Endothelial cell of hepatic sinusoid (primary cell): ENCODE data around the gene GIMD1.
"Not testable (repeated sequence)": the region's sequence is repeated elsewhere in the genome, so short reads cannot be mapped to it uniquely, and the experiment has no call there.

Experiments used
- in situ Hi-C: cut with HindIII; loops from 2 replicates; pipeline ENCODE4 v1.10.0; 2017; ENCODE audit warnings: low sequenced_read_pairs

The GIMD1 gene

GRCh38 chr4:106368678-106369077 is at the start of gene GIMD1:
GIMD1 (minus strand) TSS chr4:106368778; CDS start chr4:106367435, 1,343 bp downstream.
- in situ Hi-C loops, result no loop called here

DNA sequence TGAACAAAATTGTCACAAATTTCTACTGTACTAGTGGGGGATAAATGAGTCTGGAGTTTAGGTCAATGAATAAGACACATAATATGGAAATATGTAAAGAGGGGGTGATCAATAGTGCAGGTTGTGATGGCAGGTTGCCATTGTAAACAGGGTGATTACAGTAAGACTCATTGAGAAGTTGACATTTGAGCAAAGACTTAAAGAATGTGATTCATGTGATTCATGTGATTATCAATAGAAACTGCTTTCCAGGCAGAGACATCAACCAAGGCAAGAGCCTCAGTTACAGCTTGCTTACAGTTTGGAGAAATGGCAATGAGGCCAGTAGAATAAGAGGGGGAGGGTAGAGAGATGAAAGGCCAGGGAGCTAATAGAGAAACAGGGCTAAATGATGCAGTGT is 45.8 kb upstream of the GIMD1 start:
- in situ Hi-C loops, result no loop called here

DNA sequence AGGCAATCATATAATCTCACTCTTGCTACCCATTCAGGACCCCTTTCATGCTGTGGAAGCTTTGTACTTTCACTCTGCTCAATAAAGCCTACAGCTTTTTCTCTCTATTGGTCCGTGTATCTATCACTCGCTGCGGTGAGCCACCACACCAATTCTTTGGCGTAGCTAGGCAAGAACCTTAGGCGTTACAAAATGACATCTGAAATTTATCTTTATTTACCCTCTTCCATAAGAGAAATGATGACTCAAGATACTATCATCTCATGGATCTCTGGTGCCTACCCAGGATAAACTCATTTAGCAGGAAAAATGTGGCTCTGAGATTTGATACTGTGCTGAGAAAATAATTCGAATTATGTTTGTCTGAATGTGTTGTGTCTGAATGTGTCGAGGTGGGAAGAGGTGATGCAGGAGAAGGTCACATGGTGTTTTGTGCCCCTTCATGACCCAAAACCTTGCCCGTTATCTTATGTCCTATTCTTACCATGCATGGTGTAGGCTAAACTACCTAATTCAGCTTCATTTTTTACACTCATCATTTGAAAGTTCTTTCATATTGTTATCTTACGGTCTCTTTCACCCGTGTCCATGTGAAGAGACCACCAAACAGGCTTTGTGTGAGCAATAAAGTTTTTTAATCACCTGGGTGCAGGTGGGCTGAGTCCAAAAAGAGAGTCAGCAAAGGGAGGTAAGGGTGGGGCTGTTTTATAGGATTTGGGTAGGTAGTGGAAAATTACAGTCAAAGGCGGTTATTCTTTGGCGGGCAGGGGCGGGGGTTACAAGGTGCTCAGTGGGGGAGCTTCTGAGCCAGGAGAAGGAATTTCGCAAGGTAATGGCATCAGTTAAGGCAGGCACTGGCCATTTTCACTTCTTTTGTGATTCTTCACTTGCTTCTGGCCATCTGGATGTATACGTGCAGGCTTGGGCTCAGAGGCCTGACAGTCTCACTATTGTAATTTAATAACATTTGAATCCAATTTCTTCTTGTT is 41.6 kb upstream of the GIMD1 start:
- in situ Hi-C loops, result no loop called here

DNA sequence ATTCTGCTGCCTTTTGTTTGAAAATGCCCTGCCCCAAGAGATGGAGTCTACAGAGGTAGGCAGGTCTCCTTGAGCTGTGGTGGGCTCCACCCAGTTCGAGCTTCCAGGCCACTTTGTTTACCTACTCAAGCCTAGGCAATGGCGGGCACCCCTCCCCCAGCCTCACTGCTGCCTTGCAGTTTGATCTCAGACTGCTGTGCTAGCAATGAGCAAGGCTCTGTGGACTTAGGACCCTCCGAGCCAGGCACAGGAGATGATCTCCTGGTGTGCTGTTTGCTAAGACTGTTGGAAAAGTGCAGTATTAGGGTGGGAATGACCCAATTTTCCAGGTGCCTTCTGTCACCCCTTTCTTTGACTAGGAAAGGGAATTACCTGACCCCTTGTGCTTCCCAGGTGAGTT is 39.4 kb upstream of the GIMD1 start:
- in situ Hi-C loops, result not testable (repeated sequence)

DNA sequence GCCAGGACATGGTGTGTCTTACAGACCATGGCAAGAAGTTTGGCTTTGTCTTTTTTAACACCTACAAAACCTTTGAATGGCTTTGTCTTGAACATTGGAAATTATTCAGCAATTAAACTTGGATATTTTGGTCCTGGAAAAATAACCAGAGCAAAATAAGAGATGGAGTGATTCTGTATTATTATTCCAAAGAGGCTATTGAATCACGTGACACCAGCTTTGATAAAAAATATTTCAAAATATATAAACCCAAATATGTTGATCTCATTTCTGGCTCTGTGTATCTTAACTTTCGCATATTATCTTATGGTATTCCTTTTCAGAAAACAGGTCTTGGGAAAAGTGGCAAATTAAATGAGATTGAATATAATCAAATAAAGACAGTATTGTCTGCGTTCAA is 32.6 kb upstream of the GIMD1 start:
- in situ Hi-C loops, result no loop called here

DNA sequence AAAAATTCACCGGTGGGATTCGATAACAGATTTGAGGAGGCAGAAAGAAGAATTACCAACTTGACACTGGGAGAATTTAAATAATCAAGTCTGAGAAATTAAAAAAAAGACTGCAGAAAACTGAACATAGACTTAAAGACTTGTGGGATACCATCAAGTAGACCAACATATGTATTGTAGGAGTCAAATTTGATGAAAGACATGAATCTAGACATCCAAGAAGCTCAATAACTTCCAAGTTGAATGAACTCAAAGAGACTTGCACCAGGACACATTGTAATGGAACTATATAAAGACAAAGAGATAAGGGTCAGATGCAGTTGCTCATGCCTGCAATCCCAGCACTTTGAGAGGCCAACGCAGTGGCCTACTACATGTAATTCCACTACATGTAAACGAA is 30.3 kb upstream of the GIMD1 start:
- in situ Hi-C loops, result not testable (repeated sequence)

- in situ Hi-C loops, result no loop called here
Measured at GRCh38 chr4:106395582-106395981, 27.0 kb upstream of the GIMD1 start.

- in situ Hi-C loops, result no loop called here
Measured at GRCh38 chr4:106385853-106386393, 17.3 kb upstream of the GIMD1 start.

- in situ Hi-C loops, result no loop called here
Measured at GRCh38 chr4:106384878-106385277, 16.3 kb upstream of the GIMD1 start.

GRCh38 chr4:106380179-106380578 is 11.6 kb upstream of the GIMD1 start:
- in situ Hi-C loops, result no loop called here

GRCh38 chr4:106373026-106373425 is 4.4 kb upstream of the GIMD1 start:
- in situ Hi-C loops, result no loop called here

- in situ Hi-C loops, result no loop called here
Measured at GRCh38 chr4:106371161-106371560, 2.6 kb upstream of the GIMD1 start.

GRCh38 chr4:106370214-106370613 is 1.6 kb upstream of the GIMD1 start:
- in situ Hi-C loops, result no loop called here

DNA sequence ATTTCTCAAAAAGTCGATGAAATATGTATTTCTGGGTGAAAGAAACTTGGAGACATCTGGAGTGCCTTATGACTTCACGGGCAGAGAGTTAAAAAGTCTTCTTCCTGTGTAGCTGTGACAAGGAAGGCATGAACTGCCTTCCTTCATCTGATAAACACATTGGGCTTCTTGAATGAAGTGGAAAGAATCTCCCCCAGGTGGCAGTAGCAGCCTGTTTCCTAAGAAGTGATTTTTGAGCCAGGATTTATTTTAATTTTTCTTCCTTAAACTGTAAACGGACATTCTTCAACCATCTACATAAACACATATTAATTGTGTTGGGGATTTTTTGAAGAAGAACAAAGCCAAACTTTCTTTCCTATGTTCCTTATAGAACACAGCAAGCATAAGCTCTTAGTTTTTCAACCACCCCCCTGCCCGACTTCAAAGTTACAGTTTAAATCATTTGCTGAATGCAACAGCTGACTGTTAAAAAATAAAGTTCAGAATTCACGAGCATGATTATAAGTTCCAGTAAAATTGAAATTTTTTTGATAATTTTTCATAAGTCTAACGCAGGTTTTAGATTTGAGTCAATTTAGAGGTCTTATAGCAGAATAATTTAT is 980 bp upstream of the GIMD1 start:
- in situ Hi-C loops, result no loop called here

- in situ Hi-C loops, result no loop called here
Measured at GRCh38 chr4:106367072-106367471, 1.5 kb downstream of the GIMD1 start.

DNA sequence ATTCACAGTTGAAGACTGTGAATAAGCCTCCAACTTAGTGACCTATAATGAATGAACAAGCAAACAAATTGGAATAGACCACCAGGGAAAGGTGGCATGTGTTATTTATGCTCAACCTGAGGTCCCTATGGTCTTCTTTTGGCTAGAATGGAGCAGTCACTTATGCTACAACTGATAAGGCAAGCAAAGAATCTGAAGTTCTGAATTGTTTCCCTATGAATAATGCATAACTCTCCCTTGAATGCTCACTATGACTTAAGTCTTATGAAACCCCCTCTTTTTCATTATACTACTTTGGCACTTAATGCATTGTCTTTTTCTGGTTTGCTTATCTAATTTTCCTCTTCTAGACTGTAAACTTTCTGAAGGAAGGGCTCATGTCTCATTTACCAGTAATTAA is 2.6 kb downstream of the GIMD1 start:
- in situ Hi-C loops, result no loop called here

DNA sequence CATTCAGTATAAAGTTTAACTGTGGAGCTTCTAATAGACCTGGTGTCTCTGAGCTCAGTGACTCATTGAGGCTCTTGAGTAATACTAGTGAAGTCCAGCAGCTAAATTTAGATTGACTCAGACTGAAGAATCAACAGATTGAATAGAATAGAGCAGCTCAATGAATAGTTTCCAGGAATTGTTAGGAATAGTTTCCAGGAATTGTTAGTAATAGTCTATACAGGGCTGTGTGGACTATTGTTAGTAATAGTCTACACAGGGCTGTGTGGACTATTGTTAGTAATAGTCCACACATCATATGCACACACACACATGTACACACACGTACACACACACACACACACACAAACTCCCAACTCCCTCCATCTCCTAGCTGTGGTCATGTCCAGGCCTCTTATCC is 3.0 kb downstream of the GIMD1 start:
- in situ Hi-C loops, result no loop called here

DNA sequence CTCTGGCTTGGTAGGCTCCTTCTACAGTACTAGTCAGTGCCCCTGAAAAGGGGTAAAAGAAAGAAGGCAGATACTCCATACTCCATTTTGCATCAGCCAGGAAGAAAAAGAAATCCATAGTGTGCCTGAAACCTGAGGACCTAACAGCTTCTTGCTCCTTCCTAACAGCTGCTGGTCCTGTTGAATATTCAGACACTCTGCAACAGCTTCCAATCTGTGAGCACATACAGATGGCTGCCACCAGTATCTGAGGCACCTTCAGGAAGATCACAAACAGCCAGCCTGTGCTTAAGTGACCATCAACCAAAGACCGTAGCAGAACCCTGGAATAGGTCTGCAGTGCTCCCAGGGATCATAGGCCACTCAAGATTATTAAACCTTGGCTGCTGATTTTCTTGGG is 4.3 kb downstream of the GIMD1 start:
- in situ Hi-C loops, result no loop called here

DNA sequence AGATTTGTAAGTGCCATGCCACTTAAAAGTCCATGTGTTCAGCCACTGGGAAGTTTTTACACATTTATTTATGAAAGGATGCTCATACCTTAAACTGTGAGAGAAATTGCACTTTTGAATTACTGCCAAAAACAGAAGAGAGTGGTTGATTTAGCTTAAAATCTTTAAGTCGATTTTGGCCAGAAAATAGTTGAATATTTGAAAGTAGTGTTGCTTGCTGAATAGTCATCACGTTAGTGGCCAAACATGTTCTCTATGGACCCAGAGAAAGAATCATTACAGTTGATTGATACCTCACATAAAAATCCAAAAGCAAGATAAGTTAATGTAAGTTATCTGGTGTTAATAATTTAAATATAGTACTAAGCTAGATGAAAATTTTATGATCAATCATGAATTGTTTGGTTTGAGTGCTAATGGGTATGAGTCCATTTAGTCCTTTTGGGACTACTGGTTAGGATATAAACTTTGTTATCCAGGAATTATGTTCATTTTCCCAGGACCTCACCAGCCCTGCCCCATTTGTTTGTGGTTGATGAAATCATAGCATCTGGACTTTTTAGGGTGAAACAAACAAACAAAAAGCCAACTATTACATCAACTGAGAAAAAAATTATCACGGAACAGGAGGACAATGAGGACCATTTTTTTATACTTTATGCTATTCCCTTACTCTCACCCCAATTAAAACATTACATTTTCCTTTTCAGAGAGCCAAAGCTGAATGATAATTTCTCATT is 6.3 kb downstream of the GIMD1 start:
- in situ Hi-C loops, result no loop called here

DNA sequence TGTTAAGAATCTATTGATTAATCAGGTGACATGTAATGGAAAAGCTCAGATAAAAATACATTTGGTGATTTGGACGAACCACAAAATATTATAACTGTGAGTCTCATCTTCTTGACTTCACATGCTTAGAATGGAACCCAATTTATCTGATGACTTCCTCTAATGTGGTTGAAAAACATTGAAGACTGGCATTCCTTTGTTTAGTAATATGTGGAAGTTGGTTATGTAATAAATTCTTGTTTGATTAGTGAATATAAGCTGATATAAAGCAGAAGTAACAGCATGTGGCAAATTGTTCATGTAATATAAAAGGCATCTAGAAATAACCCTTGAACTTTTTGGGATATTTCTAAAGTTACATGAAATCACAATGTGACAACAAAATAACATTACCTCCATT is 9.7 kb downstream of the GIMD1 start:
- in situ Hi-C loops, result no loop called here

DNA sequence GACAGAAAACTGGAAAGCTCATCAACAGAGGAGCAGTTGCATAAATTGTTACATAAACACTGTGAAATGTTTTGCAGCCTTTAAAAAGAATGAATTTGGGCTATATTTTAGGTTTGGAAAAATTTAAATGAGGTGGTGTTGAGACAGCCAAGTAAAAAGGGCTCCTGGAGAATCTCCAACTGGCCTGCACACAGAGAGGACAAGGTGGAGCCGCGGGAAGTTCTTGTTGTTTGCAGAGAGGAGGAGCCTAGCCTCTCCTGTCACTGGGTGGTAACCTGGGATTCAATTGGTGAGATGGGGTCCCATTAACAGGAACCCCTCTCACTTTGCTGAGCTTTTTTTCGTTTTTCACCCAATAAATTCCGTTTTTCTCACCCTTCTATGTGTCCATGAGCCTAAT is 13.4 kb downstream of the GIMD1 start:
- in situ Hi-C loops, result no loop called here
